Subcutaneous abdominal adipose tissue (tissue), 5 donors: ENCODE measurements around the gene CEACAM1.
"Not testable (repeated sequence)": the region's sequence is repeated elsewhere in the genome, so short reads cannot be mapped to it uniquely, and the experiment has no call there.

Source experiments
- H3K27ac ChIP-seq: one replicate; pipeline ENCODE4 v1.7.0; 2013; ENCODE audit warnings: low read depth, mild to moderate bottlenecking, inconsistent platforms, low read length, moderate library complexity
- H3K27me3 ChIP-seq, 5 donors: one replicate each; pipeline ENCODE4 v1.7.0; 2013; ENCODE audit warnings: low read length in 5 of 5, inconsistent platforms in 1 of 5; ENCODE audit not compliant: control insufficient read depth in 5 of 5, insufficient read depth in 4 of 5
- H3K36me3 ChIP-seq, 5 donors: one replicate each; pipeline ENCODE4 v1.7.0; 2013; ENCODE audit warnings: low read length in 5 of 5; ENCODE audit not compliant: control insufficient read depth in 5 of 5, insufficient read depth in 5 of 5
- H3K4me1 ChIP-seq, 5 donors: one replicate each; pipeline ENCODE4 v1.7.0; 2013; ENCODE audit warnings: low read length in 5 of 5, mild to moderate bottlenecking in 3 of 5, moderate library complexity in 1 of 5; ENCODE audit not compliant: control insufficient read depth in 5 of 5, insufficient read depth in 5 of 5
- H3K4me3 ChIP-seq, 5 donors: one replicate each; pipeline ENCODE4 v1.7.0; 2013; ENCODE audit warnings: low read length in 5 of 5, low read depth in 1 of 5
- H3K9ac ChIP-seq, 5 donors: one replicate each; pipeline ENCODE4 v1.7.0; 2013; ENCODE audit warnings: low read length in 5 of 5, mild to moderate bottlenecking in 4 of 5, moderate library complexity in 3 of 5
- H3K9me3 ChIP-seq, 5 donors: one replicate each; pipeline ENCODE4 v1.7.0; 2013; ENCODE audit warnings: low read length in 5 of 5; ENCODE audit not compliant: control insufficient read depth in 5 of 5
- donor health status: healthy.
- donor health status: healthy.
- donor health status: healthy.
- donor health status: healthy.
- donor health status: healthy.

The CEACAM1 gene

GRCh38 chr19:42471554-42472249 is 56.6 kb downstream of the CEACAM1 start:
- H3K4me1 ChIP-seq, result peaks cover 0 to 41% (median 29%) of the 10 kb centered on the region in 5 donors
- H3K9ac ChIP-seq, result peak overlapping the region in 1 of 5 donors; percentile 31
- no peak overlapping the region for H3K27ac ChIP-seq
- H3K9me3 ChIP-seq, result no peaks in the 10 kb centered on the region
- H3K27me3 ChIP-seq, result no peaks in the 10 kb centered on the region
- no peak overlapping the region for H3K4me3 ChIP-seq
- H3K36me3 ChIP-seq, result no peaks in the 10 kb centered on the region

- H3K4me1 ChIP-seq, result peaks cover 3 to 51% (median 40%) of the 10 kb centered on the region in 5 donors
- H3K27ac ChIP-seq, result peak overlapping the region; percentile 5
- H3K4me3 ChIP-seq, result no peak overlapping the region
- no peak overlapping the region for H3K9ac ChIP-seq
- H3K36me3 ChIP-seq, result no peaks in the 10 kb centered on the region
- no peaks in the 10 kb centered on the region for H3K27me3 ChIP-seq
- no peaks in the 10 kb centered on the region for H3K9me3 ChIP-seq
These were observed 58.7 kb downstream of the CEACAM1 start for GRCh38 chr19:42469311-42470235.

GRCh38 chr19:42468273-42468796 is 59.9 kb downstream of the CEACAM1 start:
- no peaks in the 10 kb centered on the region for H3K27me3 ChIP-seq
- no peak overlapping the region for H3K27ac ChIP-seq
- peaks cover 3 to 51% (median 40%) of the 10 kb centered on the region in 5 donors for H3K4me1 ChIP-seq
- no peak overlapping the region for H3K9ac ChIP-seq
- H3K4me3 ChIP-seq, result no peak overlapping the region
- H3K36me3 ChIP-seq, result no peaks in the 10 kb centered on the region
- H3K9me3 ChIP-seq, result no peaks in the 10 kb centered on the region

- peak overlapping the region; percentile 57 for H3K27ac ChIP-seq
- peaks cover 3 to 52% (median 39%) of the 10 kb centered on the region in 5 donors for H3K4me1 ChIP-seq
- no peaks in the 10 kb centered on the region for H3K27me3 ChIP-seq
- H3K36me3 ChIP-seq, result no peaks in the 10 kb centered on the region
- peak overlapping the region in 2 of 5 donors; percentile 34 to 57 for H3K9ac ChIP-seq
- H3K9me3 ChIP-seq, result no peaks in the 10 kb centered on the region
- H3K4me3 ChIP-seq, result peak overlapping the region in 1 of 5 donors; percentile 9
These were observed 61.0 kb downstream of the CEACAM1 start for GRCh38 chr19:42467183-42467760.

GRCh38 chr19:42466521-42467182 is 61.6 kb downstream of the CEACAM1 start:
- Histone ChIP-seq H3K4me3 (peak overlapping the region in 1 of 5 donors; percentile 9), H3K9me3 (no peaks in the 10 kb centered on the region), H3K27me3 (no peaks in the 10 kb centered on the region), H3K9ac (peak overlapping the region in 3 of 5 donors; percentile 31 to 57 (median 34)), H3K27ac (peak overlapping the region; percentile 57), H3K4me1 (peaks cover 3 to 52% (median 33%) of the 10 kb centered on the region in 5 donors), H3K36me3 (no peaks in the 10 kb centered on the region)

- Histone ChIP-seq H3K4me1 (peaks cover 3 to 48% (median 25%) of the 10 kb centered on the region in 5 donors), H3K36me3 (no peaks in the 10 kb centered on the region), H3K9me3 (no peaks in the 10 kb centered on the region), H3K9ac (peak overlapping the region in 2 of 5 donors; percentile 31 to 51), H3K27me3 (no peaks in the 10 kb centered on the region), H3K4me3 (no peak overlapping the region), H3K27ac (peak overlapping the region; percentile 57)
These were observed 62.4 kb downstream of the CEACAM1 start for GRCh38 chr19:42465827-42466280.

GRCh38 chr19:42461700-42462324 is 66.5 kb downstream of the CEACAM1 start:
- no peak overlapping the region for H3K9ac ChIP-seq
- H3K27me3 ChIP-seq, result no peaks in the 10 kb centered on the region
- H3K9me3 ChIP-seq, result no peaks in the 10 kb centered on the region
- H3K36me3 ChIP-seq, result peaks cover 0 to 5% (median 2%) of the 10 kb centered on the region in 5 donors
- H3K4me1 ChIP-seq, result peaks cover 0 to 25% (median 12%) of the 10 kb centered on the region in 5 donors
- H3K27ac ChIP-seq, result no peak overlapping the region
- no peak overlapping the region for H3K4me3 ChIP-seq

- H3K4me1 ChIP-seq, result peaks cover 0 to 19% (median 7%) of the 10 kb centered on the region in 5 donors
- H3K9ac ChIP-seq, H3K36me3 ChIP-seq, H3K9me3 ChIP-seq, H3K27ac ChIP-seq, H3K4me3 ChIP-seq, H3K27me3 ChIP-seq: not testable (repeated sequence)
These were observed 67.0 kb downstream of the CEACAM1 start for GRCh38 chr19:42461231-42461630.

- peaks cover 0 to 5% (median 2%) of the 10 kb centered on the region in 5 donors for H3K36me3 ChIP-seq
- peaks cover 0 to 16% (median 7%) of the 10 kb centered on the region in 5 donors for H3K4me1 ChIP-seq
- H3K9ac ChIP-seq, result no peak overlapping the region
- H3K27ac ChIP-seq, result no peak overlapping the region
- H3K4me3 ChIP-seq, result no peak overlapping the region
- H3K9me3 ChIP-seq, result no peaks in the 10 kb centered on the region
- no peaks in the 10 kb centered on the region for H3K27me3 ChIP-seq
These were observed 68.4 kb downstream of the CEACAM1 start for GRCh38 chr19:42459926-42460325.
